NCI-H2227 (cell line): ENCODE measurements around the gene PLEKHG4B.
"Not testable (repeated sequence)": the region's sequence is repeated elsewhere in the genome, so short reads cannot be mapped to it uniquely, and the experiment has no call there.

ENCODE experiments used
- DNase-seq: peaks from one replicate; lab custom pipeline; 2025; ENCODE audit not compliant: unreplicated experiment; lab: John Stamatoyannopoulos, UW

The PLEKHG4B gene

DNA sequence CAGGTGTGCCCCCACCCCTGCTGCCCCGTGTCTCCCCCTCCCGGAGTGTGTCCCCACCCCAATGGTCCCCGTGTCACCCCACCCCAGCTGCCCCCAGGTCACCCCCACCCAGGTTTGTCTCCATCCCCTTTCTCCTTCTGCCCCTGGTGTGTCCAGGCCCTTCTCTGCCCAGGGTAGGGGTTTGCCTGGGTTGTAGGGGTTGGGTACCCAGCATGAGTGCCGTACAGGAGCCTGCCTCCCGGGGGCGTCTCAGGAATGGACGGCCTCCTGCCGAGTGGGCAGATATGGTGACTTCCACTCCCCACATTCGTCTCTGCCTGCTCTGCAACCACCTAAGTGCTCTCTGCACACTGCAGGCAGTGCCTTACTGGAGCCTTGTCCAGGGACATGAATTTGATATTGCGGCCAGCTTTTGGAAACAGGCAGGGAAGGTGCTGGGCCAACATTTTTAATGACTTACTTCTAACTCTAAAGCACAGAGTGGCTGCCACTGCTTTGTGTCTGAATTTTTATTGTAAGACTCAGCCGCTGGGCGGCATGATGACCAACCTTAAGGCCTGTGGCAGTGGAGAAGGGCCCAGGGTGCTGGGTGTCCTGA lies 106.0 kb downstream of the PLEKHG4B start:
- DNase-seq = no peak

DNA sequence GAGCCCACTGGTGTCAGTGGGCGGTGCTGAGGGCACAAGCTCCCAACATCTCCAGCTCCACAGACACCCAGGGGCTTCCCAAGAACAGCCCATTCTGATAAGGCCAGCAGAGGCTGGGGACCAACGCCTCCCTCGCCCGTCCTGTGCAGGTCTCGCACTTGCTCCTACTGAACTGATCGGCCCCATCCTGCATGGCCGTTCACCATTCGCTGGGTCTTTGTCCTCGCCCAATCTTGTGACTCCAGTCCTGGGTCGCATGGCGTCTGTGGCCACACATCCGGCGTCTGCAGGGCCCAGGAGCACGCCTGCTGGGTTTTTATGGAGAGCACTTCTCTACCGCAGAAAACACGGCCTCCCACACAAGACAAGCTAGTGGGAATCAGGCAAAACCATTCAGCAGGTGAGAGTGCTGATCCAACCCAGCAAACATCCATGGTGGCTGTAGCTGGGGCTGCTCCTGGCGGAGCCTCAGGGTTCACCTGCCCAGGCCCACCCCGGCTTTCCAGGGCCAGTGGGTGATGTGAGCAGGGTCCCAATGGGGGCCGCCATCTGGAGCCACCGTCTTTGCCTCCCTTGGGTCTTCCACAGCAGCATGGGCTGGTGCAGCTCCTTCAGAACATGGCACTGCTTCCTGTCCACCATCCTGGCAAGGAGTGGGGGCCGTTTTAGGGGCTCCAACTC lies 106.7 kb downstream of the PLEKHG4B start:
- DNase-seq = no peak

DNA sequence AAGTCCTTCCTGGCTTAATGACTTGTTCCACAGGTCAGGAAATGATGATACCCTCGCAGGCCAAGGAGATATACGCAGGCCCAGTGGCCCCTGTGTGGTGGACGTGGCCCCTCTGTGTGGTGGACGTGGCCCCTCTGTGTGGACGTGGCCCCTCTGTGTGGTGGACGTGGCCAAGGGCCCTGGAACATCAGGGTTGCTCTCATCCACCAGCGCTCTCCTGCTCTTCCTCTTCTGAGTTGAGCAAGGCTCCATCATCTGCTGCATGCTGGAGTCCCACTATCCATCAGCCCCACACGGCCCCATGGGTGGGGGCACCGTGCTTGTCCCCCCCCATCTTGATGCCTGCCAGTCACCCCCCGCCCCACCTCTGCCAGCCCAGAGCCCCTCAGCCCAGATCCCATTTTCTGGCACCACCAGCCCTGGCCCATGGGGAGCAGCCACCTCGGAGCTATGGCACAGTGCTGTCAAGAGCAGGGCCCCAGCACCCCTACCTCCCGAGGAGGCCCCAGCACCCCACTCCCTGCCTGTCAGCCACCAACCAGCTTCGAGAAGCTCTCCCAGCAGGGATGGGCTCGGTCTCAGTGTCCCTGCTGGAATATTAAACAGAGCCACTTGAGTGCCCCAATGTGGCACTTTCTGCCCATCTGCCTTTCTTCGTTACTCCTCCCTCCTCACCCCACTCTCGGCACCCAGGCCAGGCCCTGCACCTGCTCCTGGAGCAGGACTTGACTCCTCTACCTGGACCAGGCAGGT lies 107.4 kb downstream of the PLEKHG4B start:
- DNase-seq = no peak

DNA sequence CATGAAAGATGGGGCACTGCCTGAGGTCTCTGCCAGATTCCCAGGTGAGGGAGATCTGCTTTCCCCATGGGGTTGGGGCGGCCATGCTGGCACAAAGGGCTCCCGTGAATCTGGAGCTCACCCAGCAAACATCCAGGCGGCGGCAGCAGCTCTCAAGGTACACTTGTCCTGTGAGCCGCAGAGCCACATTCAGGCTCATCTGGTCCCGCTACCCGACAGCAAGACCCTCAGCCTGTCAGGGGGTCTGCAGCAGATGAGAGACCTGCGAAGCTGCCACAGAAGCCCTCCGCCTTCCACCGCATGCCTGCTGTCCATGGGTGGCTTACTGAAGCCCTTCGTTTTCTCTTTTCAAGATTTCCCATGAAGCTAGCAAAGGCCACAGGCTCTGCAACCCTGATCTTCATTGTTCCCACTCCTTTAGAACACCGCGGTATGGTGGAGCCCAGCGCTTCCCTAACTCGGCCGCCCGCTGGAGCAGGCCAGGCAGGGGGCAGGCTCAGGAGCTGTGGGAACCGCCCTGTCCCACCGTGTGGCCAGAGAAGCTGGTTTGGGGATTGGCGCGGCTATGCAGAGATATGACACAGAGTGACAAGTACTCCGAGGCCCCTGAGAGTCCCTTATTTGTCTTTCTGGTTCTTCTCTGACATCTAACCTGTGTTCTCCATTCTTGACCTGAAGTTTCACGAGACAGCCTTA lies 108.1 kb downstream of the PLEKHG4B start:
- DNase-seq = no peak

DNA sequence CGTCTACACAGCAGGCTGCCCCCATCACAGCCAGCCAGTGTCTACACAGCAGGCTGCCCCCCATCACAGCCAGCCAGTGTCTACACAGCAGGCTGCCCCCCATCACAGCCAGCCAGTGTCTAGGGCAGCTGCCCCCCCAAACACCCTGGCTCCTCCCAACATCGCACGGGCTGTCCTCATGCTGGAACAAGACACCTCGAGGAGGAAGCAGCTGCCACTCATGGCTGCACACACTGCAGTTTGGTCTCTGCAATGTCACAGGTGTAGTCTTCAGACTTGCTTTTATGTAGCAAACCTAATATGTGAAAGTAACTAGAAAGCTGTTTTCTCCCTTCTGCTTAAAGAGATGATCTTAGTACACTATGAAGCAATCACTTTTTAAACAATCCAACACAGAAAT lies 109.0 kb downstream of the PLEKHG4B start:
- no peak for DNase-seq

DNA sequence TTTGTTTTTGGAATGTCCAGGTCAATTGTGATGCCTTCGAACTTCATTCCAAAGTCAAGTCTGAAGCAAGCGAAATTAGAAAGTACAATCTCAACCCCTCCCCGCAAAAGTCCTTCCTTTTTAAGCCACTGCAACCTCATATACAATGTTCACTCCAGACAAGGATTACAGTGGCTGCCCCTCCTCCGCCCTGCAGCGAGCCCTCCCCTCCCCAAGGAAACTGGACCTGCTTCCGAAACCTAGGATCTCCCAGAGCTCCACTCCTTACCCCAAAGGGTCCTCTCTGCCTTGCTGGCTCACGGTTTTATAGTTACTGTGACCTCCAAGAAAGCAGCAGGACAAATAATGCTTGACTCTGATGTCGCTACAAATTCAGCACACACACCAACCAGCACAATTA lies 109.7 kb downstream of the PLEKHG4B start:
- no peak for DNase-seq

DNA sequence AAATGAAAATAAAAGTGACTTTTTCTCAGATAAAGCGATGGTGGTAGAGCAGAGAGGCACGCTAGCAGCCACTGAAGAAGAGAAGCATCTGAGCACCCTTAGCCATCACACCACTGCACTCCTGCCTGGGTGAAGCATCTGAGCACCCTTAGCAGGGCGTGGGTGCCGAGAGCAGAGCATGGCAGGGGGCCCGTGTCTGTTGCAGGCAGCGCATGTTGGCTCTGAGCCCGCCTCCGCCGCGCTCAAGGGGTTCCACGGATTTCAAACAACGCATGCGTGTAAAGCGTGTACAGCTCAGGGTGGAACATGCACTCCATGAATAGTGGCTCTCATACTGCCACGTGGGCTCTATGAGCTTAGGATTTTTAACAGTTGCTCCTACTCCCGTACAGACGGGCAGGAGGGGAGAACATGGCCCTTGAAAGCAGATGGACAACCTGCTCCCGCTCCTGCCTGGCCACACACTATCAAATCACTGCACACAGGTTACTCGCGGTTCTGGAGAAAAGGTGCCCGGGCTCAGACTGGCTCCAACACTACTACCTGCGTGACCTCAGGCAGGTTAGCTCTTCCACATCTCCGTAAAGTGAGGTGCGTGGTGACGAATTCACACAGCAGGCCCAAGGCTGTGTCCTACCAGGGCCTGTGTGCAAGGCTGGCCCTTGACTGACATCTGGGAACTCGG lies 111.4 kb downstream of the PLEKHG4B start:
- no peak for DNase-seq

DNA sequence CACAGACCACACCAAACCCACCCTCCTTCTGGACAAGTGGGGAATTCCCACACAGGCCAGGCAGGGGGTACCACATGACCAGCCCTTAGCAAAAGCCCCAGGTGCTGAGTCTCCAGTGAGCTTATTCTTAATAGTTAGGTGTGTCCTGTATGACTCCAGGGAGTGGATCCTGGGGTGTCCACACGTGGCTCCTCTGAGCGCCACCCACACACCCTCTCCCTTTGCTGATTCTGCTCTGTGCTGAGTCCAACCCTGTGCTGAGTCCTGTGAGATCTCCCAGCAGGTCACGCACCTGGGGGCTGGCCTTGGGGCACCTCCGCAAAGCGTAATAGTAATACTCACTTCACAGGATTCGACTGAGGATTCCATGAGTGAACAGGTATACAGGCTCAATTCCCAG lies 112.0 kb downstream of the PLEKHG4B start:
- DNase-seq = no peak

DNA sequence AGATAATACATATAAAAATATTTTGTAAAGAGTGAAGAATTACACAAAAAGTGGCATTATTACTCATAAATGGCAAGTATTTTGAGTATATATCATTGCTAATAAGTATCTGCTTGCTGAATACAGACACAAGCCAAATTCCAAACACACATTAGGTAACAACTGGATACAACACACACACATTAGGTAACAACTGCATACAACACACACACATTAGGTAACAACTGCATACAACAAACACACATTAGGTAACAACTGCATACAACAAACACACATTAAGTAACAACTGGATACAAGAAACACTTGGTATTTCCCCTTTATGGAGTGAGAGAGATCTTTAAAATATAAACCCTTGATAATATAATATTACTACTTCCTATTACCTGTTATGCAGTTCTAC lies 112.5 kb downstream of the PLEKHG4B start:
- DNase-seq = no peak

DNA sequence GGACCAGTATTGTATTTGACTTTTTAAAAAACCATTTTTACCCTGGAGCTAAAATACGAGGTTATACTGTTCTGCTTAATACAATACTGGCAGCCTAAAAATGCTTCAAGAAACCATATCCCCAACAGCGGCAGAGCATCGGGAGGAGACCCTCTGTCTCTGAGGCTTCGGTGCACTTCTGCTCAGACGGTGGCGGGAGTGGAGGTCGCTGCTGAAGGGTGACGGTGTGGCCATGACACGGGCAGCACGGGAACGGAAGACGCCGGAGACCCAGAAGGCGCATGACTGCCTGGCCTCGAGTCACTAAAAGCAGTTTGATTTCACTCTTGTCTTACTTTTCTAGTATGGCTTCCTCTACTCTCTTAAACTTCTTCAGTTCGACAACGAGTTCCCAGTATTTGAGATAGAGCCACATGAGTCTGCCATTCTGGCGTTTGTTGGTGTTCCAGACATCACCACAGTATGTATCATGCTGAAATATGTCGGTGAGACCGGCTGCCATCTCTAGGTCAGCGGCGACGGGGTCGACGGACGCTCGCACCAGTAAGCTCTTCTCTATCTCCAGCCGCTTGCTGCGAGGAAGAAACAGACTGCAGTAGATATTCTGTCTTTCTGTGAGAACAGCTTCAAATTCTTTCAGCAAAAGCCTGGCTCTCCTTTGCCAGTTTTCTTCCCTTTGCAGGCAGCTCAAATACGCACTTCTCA lies 113.2 kb downstream of the PLEKHG4B start:
- no peak for DNase-seq

DNA sequence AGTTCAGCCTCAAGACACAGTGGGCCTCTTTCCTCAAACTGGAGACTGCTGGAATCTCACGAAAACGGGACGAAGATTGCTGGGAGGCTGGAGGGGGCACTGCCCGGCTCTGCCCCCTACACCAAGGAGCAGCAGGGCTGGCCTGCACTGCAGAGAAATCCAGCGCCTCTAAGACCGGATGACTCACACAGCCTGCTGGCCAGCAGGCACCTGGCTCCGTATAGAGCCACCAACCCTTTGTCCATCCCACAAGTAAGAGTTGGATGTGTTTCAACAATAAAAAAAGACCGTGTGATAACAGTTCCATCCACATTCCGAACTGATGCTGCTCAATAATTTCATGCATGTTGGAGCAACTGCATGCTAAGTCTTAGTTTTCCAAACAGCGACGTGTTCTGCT lies 114.4 kb downstream of the PLEKHG4B start:
- no peak for DNase-seq

DNA sequence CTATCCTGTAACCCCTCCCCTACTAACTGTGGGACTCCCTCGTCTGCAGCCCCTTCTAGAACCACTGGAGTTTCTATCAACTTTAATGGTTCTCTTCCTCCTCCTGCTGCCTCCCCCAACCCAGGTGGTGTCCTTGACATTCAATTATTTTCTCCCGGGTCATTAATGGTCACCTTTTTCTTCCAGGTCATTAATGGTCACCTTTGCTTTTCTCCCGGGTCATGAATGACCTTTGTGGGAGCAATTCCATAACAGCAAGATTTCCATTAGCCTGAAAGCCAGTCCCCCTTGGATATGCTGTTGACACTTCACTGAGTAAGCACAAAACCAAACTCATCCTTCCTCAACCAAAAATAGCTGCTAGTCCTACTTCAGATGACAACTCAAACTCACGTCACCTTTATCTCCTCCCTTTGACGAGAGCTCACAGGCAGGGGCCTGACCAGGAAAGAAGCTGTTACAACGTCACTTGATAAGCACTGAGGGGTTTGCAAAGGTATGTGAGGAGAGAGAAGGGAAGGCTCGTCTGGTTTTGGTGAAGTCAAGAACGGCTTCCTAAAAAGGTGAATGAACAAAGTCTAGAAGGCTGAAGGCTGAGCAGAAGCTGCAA lies 115.1 kb downstream of the PLEKHG4B start:
- no peak for DNase-seq

DNA sequence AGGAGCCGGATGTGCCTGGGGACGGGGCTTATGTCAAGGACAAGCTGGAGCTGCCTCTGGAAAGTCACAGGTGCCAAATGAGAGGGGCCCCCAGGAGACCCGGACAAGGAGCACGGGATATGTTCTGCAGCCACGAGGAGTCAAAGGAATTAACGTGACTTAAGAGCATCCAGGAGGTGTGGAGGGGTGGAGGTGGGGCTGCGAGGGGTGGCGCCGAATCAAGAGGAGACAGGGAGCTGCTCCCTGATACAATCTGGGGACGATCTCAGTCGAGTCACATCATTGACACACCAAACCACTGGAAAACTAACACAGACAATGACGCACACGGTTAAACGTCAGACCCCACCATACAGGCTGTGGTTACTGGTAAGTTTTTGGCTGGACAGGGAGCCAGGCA lies 115.6 kb downstream of the PLEKHG4B start:
- no peak for DNase-seq

DNA sequence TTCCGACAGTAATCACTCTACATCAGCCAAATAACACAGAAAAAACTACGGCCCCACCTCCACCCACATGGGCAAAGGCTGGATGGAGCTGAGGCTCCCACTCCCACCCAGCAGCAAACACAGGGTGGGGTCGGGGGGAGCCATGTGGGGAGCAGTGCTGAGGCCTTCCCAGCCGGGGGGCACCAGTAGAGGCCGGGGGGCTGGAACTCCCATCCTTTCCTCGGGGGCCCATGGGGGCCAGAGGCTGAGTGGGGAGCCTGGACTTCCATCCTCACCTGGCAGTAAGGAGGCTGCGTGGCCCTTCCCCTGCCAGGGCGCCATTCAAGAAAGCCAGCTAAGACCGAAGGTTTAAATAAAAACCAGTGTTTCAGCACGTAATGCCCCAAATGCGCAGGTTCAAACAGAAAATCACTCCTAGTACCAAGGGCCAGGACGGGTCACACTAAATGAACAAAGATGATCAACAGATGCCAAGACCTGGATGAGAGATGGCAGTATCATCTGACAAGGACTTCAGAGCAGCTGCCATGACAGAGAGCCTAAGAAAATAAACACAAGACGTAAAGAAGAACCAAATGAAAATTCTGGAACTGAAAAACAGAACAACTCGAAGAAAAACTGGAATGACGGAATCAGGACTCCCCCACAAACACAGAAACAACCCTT lies 116.6 kb downstream of the PLEKHG4B start:
- DNase-seq = no peak

DNA sequence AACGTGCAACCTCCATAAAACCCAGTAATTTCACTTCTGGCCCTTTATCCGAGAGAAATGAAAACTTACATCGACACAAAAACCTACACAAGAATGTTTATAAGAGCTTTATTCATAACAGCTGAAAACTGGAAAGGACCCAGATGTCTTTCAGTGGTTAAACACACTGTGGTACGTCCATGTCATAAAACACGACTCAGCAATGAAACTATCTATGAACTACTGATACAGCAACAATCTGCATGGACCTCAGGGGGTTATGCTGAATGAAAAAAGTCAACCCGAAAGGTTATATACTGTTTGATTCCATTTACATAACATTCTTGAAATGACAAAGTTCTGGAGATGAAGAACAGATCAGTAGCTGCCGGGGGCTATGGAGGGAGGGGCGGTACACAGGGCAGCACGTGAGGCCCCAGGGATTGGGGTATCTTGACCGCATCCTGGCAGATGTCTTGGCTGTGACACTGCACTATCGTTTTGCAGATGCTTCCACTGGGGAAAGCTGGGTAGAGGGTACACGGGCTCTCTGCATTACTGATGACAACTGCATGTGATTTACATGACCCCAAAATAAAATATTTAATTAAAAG lies 121.9 kb downstream of the PLEKHG4B start:
- DNase-seq = no peak

DNA sequence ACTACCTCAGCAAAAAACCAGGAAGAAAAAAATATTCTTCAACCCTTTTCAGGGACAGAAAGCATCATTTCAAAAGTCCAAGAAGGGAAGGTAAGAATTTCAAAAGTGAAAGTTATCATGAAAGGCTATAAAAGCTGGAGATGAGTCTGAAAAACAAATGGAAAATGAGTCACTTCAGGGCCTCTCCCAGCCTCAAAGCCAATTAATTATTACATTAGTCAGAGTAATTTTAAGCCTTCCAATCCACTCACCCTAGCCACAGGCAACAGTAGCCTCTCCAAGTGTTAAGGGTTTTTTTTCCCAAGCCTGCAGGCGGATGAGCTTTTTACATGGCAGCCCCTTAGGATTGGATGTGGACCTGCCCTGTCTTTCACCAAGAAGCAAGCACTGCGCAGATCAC lies 123.3 kb downstream of the PLEKHG4B start:
- DNase-seq = not testable (repeated sequence)

DNA sequence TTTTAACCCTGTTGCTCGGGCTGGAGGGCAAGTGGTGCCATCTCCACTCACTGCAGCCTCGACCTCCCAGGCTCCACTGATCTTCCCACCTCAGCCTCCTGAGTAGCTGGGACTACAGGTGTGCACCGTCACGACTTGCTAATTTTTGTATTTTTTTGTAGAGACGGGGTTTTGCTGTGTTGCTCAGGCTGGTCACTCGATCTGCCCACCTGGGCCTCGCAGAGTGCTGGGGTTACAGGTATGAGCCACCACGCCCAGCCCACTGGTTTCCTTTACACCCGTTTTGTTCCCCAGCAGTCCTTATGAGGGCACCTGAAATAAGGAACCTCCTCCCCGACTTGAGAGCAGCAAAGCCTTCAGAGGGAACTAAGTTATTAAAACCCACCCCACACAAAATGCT lies 124.1 kb downstream of the PLEKHG4B start:
- not testable (repeated sequence) for DNase-seq

DNA sequence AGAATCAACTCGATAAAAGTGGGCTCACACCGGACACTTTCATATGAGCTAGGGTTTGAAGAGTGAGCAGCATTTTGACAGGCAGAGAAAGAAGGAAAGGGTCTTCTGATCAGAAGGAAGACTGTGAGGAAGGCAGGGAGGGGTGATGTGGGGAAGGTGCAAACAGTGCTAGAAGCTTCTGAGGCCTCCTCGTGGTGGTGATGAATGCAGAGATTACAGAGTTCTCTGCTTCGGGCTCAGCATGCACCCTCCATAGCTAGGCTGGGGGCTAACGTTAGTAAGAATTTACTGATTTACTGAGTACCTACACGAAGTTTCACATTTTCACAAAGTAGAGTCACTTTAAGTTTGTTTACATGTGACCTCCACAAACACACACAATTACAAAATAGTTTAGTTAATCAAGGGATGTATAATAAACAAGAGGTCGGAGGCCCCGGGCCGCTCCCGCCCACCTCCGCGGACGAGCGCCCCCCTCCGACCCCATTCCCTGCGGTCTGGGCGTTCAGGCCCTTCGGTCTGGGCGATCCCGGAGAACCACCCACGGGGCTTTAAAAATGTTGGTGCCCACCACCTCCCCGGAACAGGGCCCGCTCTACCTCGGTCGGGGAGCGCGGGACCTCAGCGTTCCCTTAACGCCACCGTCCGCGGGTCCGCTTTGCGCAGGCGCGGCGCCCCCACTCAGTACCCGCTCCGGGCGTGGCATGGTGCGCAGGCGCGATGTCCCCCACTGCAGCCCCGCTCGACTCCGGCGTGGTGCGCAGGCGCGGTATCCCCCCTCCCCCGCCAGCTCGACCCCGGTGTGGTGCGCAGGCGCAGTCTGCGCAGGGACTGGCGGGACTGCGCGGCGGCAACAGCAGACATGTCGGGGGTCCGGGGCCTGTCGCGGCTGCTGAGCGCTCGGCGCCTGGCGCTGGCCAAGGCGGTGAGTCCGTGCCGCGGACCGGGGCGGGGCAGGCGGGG lies 125.8 kb downstream of the PLEKHG4B start, which contains the start of the genes CCDC127 and SDHA:
Gene CCDC127, minus strand, starts transcription at position 660 of the 963 bp plus-strand sequence. CDS start 1,304 bp downstream, outside the sequence.
Gene SDHA, plus strand, starts transcription at position 827 of the 963 bp plus-strand sequence. Its CDS starts 36 bp downstream, at position 863.
- peak; percentile 99 for DNase-seq
